OCI-LY1 (cell line): ENCODE data around the gene RYR3.
A peak's percentile ranks its signal among the peaks of the same experiment; 100 is the strongest.

Source experiments
- H2AFZ ChIP-seq: fragments of 200-600 bp; sonication (generic), shearing (Covaris generic); 2 replicates; pipeline ENCODE4 v1.6.0; 2014; ENCODE audit warnings: antibody characterized with exemption, mild to moderate bottlenecking, low read length
- H3F3A ChIP-seq: fragments of 200-600 bp; sonication (generic), shearing (Covaris generic); 2 replicates; pipeline ENCODE4 v1.6.0; 2014; ENCODE audit warnings: mild to moderate bottlenecking, antibody characterized with exemption, low read length, moderate library complexity; ENCODE audit not compliant: insufficient read depth
- H3K27ac ChIP-seq: fragments of 200-600 bp; sonication (generic); 2 replicates; pipeline ENCODE4 v1.5.1; 2014; ENCODE audit warnings: low read length, mixed run types, mild to moderate bottlenecking, low read depth; ENCODE audit not compliant: poor library complexity, severe bottlenecking
- H3K27me3 ChIP-seq: fragments of 200-600 bp; sonication (generic); 2 replicates; pipeline ENCODE4 v1.6.0; 2014; ENCODE audit warnings: antibody characterized with exemption, mild to moderate bottlenecking, low read length, moderate library complexity; ENCODE audit not compliant: insufficient read depth
- H3K36me3 ChIP-seq: fragments of 200-600 bp; sonication (generic); 2 replicates; pipeline ENCODE4 v1.6.1; 2014; ENCODE audit warnings: mild to moderate bottlenecking, antibody characterized with exemption, low read length, moderate library complexity, mixed read lengths; ENCODE audit not compliant: insufficient read depth
- H3K4me1 ChIP-seq: fragments of 200-600 bp; sonication (generic); 2 replicates; pipeline ENCODE4 v1.5.1; 2014; ENCODE audit warnings: mild to moderate bottlenecking, low read length, moderate library complexity; ENCODE audit not compliant: insufficient read depth, severe bottlenecking
- H3K4me2 ChIP-seq: fragments of 200-600 bp; sonication (generic), shearing (Covaris generic); 2 replicates; pipeline ENCODE4 v1.6.1; 2014; ENCODE audit warnings: low read length
- H3K4me3 ChIP-seq: fragments of 200-600 bp; sonication (generic); 2 replicates; pipeline ENCODE4 v1.5.1; 2014; ENCODE audit warnings: low read length, low read depth, mild to moderate bottlenecking, mixed read lengths; ENCODE audit not compliant: poor library complexity, severe bottlenecking
- H3K79me2 ChIP-seq: fragments of 200-600 bp; shearing (Covaris generic); 2 replicates; pipeline ENCODE4 v1.6.1; 2016; ENCODE audit warnings: mixed run types, low read length, mixed read lengths; ENCODE audit not compliant: insufficient read depth
- H3K9ac ChIP-seq: fragments of 200-600 bp; sonication (generic), shearing (Covaris generic); 2 replicates; pipeline ENCODE4 v1.6.1; 2014; ENCODE audit warnings: mild to moderate bottlenecking, low read length, mixed read lengths
- H3K9me2 ChIP-seq: fragments of 200-600 bp; sonication (generic), shearing (Covaris generic); 2 replicates; pipeline ENCODE4 v1.6.1; 2014; ENCODE audit warnings: low read depth, mild to moderate bottlenecking, low read length, mixed read lengths
- H3K9me3 ChIP-seq: fragments of 200-600 bp; shearing (Covaris generic); 2 replicates; pipeline ENCODE4 v1.6.1; 2014; ENCODE audit warnings: low read length, mixed read lengths
- H4K20me1 ChIP-seq: fragments of 200-600 bp; sonication (generic), shearing (Covaris generic); 2 replicates; pipeline ENCODE4 v1.6.0; 2016; ENCODE audit warnings: mild to moderate bottlenecking, low read length; ENCODE audit not compliant: insufficient read depth
- EZH2 ChIP-seq: fragments of 200-600 bp; sonication (generic), shearing (Covaris generic); IDR thresholded peaks from 2 replicates; pipeline ENCODE4 v1.8.0; 2017; ENCODE audit warnings: borderline replicate concordance, mixed run types, mild to moderate bottlenecking, antibody characterized with exemption, low read length, moderate library complexity, mixed read lengths
- TF ChIP-seq, protein P1 (sequence below): fragments of 200-600 bp; sonication (generic), shearing (Covaris generic); IDR thresholded peaks from 2 replicates; pipeline ENCODE4 v1.5.1; 2017; ENCODE audit warnings: mild to moderate bottlenecking, antibody characterized with exemption, low read length, moderate library complexity, mixed read lengths

RYR3 gene

DNA sequence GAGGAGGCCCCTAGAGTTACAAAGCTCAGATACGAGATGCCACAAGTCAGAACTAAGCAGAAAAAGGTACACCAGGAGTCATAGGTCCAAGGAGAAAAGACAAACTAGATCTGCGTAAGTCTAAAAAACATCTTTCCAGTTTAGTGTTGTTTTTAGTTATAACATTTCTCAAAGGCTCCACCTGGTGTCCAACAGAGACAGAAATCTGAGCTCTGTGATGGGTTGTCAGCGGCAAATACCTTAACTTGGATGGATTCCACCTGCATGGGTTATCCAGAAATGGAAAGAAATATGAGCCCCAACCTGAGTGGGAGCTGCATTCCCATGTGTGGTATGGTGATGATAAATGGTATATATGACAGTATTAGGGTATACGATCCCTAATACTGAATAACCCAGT, 418.9 kb downstream of the RYR3 start:
- Histone ChIP-seq H3K36me3 (no peaks in the 10 kb centered on the region), H3K9ac (no peak overlapping the region), H3K9me3 (no peaks in the 10 kb centered on the region), H3F3A (no peaks in the 10 kb centered on the region), H3K4me3 (no peak overlapping the region), H3K79me2 (no peaks in the 10 kb centered on the region), H3K4me2 (no peak overlapping the region), H3K9me2 (no peaks in the 10 kb centered on the region), H4K20me1 (no peaks in the 10 kb centered on the region), H3K27ac (no peak overlapping the region), H3K4me1 (no peaks in the 10 kb centered on the region), H3K27me3 (peaks cover 6% of the 10 kb centered on the region; the same call in 1 of the 2 replicates), H2AFZ (no peak overlapping the region)
- no peak for TF ChIP-seq EZH2
- TF ChIP-seq, protein P1, sequence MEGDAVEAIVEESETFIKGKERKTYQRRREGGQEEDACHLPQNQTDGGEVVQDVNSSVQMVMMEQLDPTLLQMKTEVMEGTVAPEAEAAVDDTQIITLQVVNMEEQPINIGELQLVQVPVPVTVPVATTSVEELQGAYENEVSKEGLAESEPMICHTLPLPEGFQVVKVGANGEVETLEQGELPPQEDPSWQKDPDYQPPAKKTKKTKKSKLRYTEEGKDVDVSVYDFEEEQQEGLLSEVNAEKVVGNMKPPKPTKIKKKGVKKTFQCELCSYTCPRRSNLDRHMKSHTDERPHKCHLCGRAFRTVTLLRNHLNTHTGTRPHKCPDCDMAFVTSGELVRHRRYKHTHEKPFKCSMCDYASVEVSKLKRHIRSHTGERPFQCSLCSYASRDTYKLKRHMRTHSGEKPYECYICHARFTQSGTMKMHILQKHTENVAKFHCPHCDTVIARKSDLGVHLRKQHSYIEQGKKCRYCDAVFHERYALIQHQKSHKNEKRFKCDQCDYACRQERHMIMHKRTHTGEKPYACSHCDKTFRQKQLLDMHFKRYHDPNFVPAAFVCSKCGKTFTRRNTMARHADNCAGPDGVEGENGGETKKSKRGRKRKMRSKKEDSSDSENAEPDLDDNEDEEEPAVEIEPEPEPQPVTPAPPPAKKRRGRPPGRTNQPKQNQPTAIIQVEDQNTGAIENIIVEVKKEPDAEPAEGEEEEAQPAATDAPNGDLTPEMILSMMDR, result peak; percentile 26; the same call in 1 of the 2 replicates

DNA sequence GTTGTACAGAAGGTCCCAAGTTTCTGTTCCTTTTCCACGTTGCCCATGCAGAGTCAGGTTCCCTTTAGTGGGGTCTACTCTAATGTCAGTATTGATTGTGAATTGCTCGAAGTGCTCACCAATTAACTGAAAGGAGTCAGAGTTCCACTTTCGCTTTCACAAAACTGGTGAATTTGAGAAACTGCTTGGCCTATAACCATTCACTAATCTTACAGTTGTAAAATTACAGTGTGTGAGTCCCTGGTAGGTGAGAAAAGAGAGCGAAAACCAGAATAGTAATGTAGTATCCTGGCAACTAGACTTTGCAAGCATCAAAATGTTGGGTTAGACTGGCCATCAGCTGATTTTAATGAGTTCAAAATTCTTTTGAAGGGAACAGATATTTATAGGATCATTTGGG, 420.0 kb downstream of the RYR3 start:
- Histone ChIP-seq H3K27ac (no peak overlapping the region), H3K4me1 (no peaks in the 10 kb centered on the region), H3K9me2 (no peaks in the 10 kb centered on the region), H3K9ac (no peak overlapping the region), H3K27me3 (peaks cover 6% of the 10 kb centered on the region; the same call in 1 of the 2 replicates), H2AFZ (no peak overlapping the region), H3K36me3 (no peaks in the 10 kb centered on the region), H3K4me2 (no peak overlapping the region), H3K9me3 (no peaks in the 10 kb centered on the region), H3F3A (no peaks in the 10 kb centered on the region), H3K4me3 (no peak overlapping the region), H4K20me1 (no peaks in the 10 kb centered on the region), H3K79me2 (no peaks in the 10 kb centered on the region)
- TF ChIP-seq, protein P1, result no peak
- TF ChIP-seq EZH2, result no peak

DNA sequence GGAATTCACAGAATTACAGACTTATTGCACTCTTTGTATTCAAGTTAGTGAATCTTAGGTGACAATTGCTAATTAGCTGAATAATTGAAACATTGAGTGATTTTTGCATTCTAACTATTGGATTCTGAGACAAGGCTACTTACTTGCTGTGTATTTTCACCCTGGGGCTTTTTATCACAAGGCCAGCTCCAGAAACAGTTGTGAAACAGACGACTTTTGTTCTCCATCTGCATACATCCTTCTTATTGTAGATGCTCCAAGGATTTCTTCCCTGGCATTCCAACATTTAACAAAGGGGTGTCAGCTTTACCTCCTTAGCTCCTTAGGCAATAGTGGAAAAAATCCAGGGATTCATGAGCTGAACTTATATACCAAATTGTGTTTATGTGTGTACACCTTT, 424.4 kb downstream of the RYR3 start:
- TF ChIP-seq, protein P1, result no peak
- TF ChIP-seq EZH2, result no peak

More for the DNA sequence above, 424.4 kb downstream of the RYR3 start:
- H3K27ac ChIP-seq, result no peak overlapping the region
- no peaks in the 10 kb centered on the region for H3K9me3 ChIP-seq
- H3K4me1 ChIP-seq, result no peaks in the 10 kb centered on the region
- H4K20me1 ChIP-seq, result no peaks in the 10 kb centered on the region
- no peaks in the 10 kb centered on the region for H3F3A ChIP-seq
- no peak overlapping the region for H2AFZ ChIP-seq
- H3K27me3 ChIP-seq, result peaks cover 6% of the 10 kb centered on the region; the same call in 1 of the 2 replicates
- no peaks in the 10 kb centered on the region for H3K79me2 ChIP-seq
- no peak overlapping the region for H3K4me2 ChIP-seq
- no peaks in the 10 kb centered on the region for H3K36me3 ChIP-seq
- H3K9ac ChIP-seq, result no peak overlapping the region
- H3K9me2 ChIP-seq, result no peaks in the 10 kb centered on the region
- no peak overlapping the region for H3K4me3 ChIP-seq
